GM19043 (cell line): Measurements from ENCODE around the gene CHSY1.
A peak's percentile ranks its signal among the peaks of the same experiment; 100 is the strongest.
"Not testable (repeated sequence)": the region's sequence is repeated elsewhere in the genome, so short reads cannot be mapped to it uniquely, and the experiment has no call there.

Experiments used
- ATAC-seq: cut with Tn5 transposase; IDR thresholded peaks from one replicate; pipeline ENCODE4 v1.9.1; 2021; ENCODE audit warnings: low read depth; ENCODE audit not compliant: unreplicated experiment

Gene CHSY1, protein sequence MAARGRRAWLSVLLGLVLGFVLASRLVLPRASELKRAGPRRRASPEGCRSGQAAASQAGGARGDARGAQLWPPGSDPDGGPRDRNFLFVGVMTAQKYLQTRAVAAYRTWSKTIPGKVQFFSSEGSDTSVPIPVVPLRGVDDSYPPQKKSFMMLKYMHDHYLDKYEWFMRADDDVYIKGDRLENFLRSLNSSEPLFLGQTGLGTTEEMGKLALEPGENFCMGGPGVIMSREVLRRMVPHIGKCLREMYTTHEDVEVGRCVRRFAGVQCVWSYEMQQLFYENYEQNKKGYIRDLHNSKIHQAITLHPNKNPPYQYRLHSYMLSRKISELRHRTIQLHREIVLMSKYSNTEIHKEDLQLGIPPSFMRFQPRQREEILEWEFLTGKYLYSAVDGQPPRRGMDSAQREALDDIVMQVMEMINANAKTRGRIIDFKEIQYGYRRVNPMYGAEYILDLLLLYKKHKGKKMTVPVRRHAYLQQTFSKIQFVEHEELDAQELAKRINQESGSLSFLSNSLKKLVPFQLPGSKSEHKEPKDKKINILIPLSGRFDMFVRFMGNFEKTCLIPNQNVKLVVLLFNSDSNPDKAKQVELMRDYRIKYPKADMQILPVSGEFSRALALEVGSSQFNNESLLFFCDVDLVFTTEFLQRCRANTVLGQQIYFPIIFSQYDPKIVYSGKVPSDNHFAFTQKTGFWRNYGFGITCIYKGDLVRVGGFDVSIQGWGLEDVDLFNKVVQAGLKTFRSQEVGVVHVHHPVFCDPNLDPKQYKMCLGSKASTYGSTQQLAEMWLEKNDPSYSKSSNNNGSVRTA

GRCh38 chr15:101251830-101252820 is at the start of gene CHSY1:
TSS of gene CHSY1 (minus strand) at chr15:101252048. CDS start at chr15:101251456, 592 bp downstream.
- peak; percentile 69 for ATAC-seq

DNA sequence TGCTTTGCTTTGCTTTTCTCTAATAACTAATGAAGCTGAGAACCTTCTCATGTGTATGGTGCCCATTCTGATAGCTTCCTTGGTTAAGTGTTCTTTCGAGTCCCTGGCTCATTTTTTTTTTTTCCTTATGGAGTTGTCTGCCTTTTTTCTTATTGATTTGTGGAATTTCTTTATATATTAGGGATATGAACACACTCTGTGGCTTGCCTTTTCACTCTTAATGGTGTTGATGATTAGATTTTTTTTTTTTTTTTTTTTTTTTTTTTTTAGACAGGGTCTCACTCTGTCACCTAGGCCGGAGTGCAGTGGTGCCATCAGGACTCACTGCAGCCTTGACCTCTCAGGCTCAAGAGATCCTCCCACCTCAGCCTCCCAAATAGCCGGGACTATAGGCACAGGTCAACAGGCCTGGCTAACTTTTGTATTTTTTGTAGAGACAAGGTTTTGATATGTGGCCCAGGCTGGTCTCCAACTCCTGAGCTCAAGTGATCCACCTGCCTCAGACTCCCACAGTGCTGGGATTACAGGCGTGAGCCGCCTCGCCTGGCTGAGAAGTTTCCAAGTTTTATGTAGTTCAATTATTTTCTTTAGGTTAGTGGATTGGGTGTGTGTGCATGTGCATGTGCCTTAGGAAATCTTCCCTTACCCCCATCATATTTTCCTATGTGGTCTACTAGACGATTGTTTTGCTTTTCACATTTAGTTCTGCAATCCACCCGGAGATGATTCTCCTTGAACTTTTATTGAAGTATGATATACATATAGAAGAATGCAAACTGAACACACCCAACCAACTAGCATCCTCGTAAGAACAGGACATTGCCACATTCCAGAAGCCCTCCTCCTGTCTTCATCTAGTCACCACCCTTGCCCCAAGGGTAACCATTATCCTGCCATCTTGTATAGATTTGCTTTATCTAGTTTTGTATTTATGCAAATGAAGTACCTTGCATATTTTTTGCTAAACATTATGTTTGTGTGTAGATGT is 44.9 kb upstream of the CHSY1 start:
- ATAC-seq, result no peak

DNA sequence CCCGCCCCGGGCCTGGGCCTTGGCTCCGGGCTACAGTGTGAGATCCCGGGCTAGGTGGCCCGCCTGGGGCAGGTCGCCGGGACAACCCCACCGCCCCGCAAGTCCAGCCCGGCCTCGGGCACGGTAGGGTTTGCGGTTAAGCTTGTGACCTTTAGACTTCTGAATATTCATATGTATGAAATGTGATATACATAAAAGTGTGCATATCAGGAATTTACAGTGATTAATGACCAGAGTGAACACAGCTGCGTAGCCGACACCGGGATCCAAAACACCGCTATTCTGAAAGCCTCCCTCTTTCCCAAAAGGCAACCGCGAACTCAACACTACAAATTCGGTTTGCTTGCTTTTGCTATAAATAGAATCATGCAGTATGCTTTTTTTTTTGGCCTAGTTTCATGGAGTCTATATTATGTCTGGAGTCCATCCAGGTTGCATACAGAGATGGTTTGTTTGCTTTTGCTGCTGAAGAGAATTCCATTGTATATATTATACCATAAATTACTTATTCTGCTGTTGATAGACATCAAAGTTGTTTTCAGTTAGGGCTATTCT is 43.8 kb upstream of the CHSY1 start:
- ATAC-seq, result no peak

GRCh38 chr15:101294731-101295606 is 43.1 kb upstream of the CHSY1 start, which contains the start of gene SNRPA1:
TSS of gene SNRPA1 (minus strand) at chr15:101295248. CDS start at chr15:101295178, 70 bp downstream.
- peak; percentile 67 for ATAC-seq

DNA sequence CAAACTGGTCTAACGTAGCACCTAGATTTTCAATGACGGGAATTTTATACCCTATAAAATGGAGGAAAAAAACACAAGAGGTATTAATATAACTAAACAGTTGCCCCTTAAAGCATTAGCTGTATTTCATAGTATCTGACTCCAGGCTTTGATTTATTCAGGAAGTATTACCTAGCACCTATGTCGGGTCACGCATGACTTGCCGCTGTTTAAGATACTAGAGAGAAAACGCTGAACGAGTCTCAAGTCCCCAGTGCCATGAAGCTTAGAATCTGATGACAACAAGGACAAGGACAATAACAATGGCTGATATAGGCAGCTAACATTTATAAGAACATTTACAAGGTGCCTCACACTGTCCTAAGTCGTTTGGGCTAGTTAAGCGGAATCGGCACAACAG is 41.3 kb upstream of the CHSY1 start:
- no peak for ATAC-seq

DNA sequence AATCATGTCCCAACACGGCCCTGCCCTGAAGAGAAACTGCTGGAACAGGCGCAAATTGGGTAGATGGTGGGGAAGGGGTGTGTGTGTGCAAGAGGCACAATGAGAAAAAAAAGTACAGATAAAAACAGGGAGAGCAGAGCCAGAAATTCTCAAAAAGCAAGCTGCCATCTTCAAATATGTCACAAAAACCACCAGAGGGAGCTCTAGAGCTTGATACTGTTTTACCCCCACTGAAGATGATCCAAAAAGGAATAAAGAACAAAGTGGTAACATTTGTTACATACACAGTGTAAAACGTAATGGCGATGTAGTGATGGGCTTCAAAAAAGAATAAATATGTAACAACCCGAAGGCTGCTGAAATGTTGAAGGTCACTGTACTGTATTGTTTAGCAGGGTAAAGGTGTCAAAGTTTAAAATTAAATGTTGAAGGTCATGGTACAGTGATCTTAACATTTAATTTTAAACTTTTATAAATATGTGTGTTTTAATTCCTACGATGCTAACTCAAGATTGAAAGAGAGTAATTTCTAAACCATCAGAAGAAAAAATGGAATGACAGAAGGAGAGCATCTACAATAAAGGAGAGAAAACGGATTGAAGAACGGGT is 37.2 kb upstream of the CHSY1 start:
- no peak for ATAC-seq

GRCh38 chr15:101287342-101287741 is 35.5 kb upstream of the CHSY1 start:
- not testable (repeated sequence) for ATAC-seq

- no peak for ATAC-seq
Observed at GRCh38 chr15:101286471-101287114, 34.7 kb upstream of the CHSY1 start.

- ATAC-seq, result no peak
Observed at GRCh38 chr15:101283931-101284330, 32.1 kb upstream of the CHSY1 start.

- no peak for ATAC-seq
Observed at GRCh38 chr15:101280007-101280406, 28.2 kb upstream of the CHSY1 start.

DNA sequence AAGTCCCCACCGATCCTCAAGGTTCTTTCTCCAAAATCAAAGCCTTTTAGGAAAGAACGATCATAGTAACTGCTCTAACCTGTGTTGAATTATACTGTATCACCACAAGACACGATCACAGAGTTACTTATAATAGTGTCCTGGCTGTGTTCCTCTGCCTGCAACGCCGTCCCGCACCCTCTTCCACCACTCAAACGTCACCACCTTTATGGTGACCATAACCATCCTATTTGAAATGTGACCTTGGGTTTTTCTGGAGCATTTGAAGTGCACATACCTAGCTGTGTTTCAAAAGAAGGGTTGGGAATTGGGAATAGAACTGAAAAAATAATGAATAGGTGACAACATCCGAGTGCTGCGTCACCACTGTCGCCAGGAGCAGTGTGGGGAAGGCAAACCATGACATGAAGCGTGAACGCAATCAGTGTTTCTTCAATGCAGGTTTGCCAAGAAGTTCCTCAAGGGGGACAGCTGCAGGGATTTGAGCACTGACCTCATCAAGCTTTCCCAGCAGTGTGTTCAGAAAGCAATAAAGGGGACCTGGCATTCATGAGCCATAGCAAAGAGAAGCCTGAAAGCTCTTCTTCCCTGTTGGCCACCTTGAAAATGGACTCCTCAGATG is 26.2 kb upstream of the CHSY1 start:
- no peak for ATAC-seq

DNA sequence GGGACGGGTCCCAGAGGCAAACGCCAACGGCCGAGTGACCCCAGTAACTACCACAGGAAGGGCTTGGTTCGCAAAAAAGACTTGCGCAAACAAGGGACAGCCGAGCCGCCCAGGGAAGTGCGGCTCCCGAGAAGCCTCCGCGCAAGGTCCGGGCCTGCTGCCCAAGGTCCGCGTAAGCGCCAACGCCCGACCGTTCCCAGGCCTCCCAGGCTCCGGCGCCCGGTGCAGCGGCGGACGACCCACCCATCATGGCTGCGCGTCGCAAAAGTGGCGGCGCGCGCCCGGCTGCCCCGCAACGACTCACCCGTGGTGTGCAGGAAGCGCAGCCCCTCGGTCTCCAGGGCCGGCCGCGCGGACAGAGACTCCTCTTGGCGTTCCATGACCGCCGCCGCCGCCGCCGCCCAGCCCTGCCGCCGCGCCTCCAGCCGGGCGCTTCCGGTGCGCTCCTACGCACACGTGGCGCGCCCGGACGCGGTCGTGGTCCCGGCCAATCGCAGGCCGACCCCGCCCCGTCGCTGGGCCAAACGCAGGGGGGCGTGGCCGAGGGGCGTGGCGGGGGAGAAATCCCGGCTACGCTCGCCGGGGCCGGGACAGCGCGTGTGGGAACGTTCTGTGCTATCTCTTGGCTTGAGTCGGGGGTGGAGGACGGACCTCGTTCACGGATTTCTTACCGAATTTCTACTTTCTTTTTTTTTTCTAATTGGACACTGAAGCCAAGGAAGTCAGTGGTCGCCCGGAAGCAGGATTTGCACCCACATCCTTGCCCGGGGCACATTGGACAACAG is 25.4 kb upstream of the CHSY1 start, which contains the start of gene SELENOS:
Gene SELENOS, minus strand, starts transcription at position 448 of the 785 bp plus-strand sequence. Its CDS starts 68 bp downstream, at position 380.
- peak; percentile 90 for ATAC-seq

DNA sequence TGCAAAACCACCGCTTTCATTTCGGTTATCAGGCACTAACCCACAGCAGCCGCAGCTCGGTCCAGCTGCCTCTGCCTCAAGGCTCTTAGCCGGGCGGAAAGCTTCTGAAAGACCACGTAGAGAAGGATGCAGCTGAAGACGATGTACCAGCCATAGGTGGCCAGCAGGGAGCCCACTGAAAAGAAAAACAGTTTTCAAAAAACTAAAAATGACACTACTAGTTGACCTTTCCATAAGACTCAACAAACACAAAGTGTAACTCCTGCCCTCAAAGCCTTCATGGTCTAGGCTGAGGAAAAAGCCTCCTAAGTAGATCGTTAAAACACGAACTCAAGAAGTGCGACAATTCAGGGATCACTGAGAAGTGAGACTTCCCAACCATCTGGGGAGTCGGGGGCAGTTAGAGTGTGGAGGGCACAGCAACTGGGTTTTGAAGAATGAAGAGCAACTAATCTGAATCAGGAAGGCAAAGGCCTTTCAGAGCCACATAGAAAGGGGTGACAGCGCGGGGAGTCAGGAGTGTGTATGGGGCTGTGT is 24.7 kb upstream of the CHSY1 start:
- peak; percentile 38 for ATAC-seq

DNA sequence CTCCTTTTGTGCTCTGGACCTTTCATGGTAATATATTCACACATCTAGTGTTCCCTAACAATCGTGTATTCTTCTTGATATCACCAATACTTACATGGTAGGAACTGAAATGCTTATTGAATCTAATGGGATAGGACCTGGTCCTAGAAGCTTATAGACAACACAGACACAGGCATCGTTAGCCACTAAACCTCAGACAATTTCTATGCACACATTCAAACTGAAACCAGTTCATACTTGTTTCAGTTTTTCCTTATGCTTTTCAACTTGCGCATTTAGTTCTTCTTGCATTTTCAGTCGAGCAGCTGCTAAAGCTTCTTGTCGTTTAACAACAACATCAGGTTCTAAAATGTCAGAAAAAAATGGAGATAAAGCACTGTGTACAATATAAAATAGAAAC is 23.2 kb upstream of the CHSY1 start:
- ATAC-seq, result peak; percentile 34

- ATAC-seq, result no peak
Observed at GRCh38 chr15:101273534-101273933, 21.7 kb upstream of the CHSY1 start.
